BJ (cell line): ENCODE measurements around the gene EIF2S1. TPM values are rescaled to one million over a fixed set of nuclear protein-coding genes. Genes with fewer than 3 reads are reported as not detected.

Experiments
- CTCF ChIA-PET: fragments of 350-600 bp; formaldehyde crosslinking; extraction: SDS; loops from one replicate; lab custom pipeline; 2021; ENCODE audit warnings: antibody characterized with exemption, inconsistent platforms; lab: Yijun Ruan, JAX
- POLR2A ChIA-PET: fragments of 300-600 bp; sonication (Branson Sonifier 250); formaldehyde crosslinking; extraction: SDS; loops from one replicate; lab custom pipeline; 2021; ENCODE audit warnings: antibody characterized with exemption; lab: Charles Lee
- DNase-seq: peaks from one replicate; pipeline ENCODE4 v3.0.0-alpha.2; 2011; ENCODE audit warnings: low read depth
- H3K27me3 ChIP-seq: 2 replicates; pipeline ENCODE4 v1.6.0; 2011; ENCODE audit warnings: low read length; ENCODE audit not compliant: control insufficient read depth, insufficient read depth
- H3K36me3 ChIP-seq: 2 replicates; pipeline ENCODE4 v1.5.1; 2011; ENCODE audit warnings: low read length; ENCODE audit not compliant: control insufficient read depth, insufficient read depth
- H3K4me3 ChIP-seq: 2 replicates; pipeline ENCODE4 v1.5.1; 2011; ENCODE audit warnings: low read depth, mild to moderate bottlenecking, control low read depth, low read length
- CTCF ChIP-seq: IDR thresholded peaks from 2 replicates; pipeline ENCODE4 v1.5.1; 2011; ENCODE audit warnings: low read depth, mild to moderate bottlenecking, control low read depth, inconsistent platforms, low read length, moderate library complexity; ENCODE audit not compliant: insufficient read depth
- polyA plus RNA-seq: library from polyadenylated mRNA; depleted of rRNA; stranded (reverse); fragments of >200 nt; gene quantifications from 2 replicates; pipeline ENCODE4 v1.2.3, GENCODE V29; 2011

Gene EIF2S1
- polyA plus RNA-seq, 1 experiment: 34.4 TPM

GRCh38 chr14:67418401-67419191 is 58.5 kb downstream of the EIF2S1 start:
- Histone ChIP-seq H3K36me3 (no peaks in the 10 kb centered on the region), H3K4me3 (no peak overlapping the region), H3K27me3 (no peaks in the 10 kb centered on the region)
- POLR2A ChIA-PET: no interaction called here
- TF ChIP-seq CTCF: no peak
- CTCF ChIA-PET: interaction anchor here (0.9 to 11.8 kb wide), 4 partner anchors 10 to 152 kb away, joined by 3 to 90 read pairs (median 12); no protein-coding TSS in a partner anchor
- no peak for DNase-seq

GRCh38 chr14:67420102-67420739 is 60.1 kb downstream of the EIF2S1 start:
- TF ChIP-seq CTCF: peak; percentile 52
- ChIA-PET CTCF (interaction anchor here (0.9 to 11.8 kb wide), 5 partner anchors 9 to 151 kb away, joined by 3 to 90 read pairs (median 10); no protein-coding TSS in a partner anchor), POLR2A (no interaction called here)
- DNase-seq: no peak
- Histone ChIP-seq H3K4me3 (no peak overlapping the region), H3K27me3 (no peaks in the 10 kb centered on the region), H3K36me3 (no peaks in the 10 kb centered on the region)

- no peak for TF ChIP-seq CTCF
- no peaks in the 10 kb centered on the region for H3K36me3 ChIP-seq
- ChIA-PET CTCF (interaction anchor here (0.6 to 5.8 kb wide), 2 partner anchors 149 to 170 kb away, joined by 3 to 21 read pairs; no protein-coding TSS in a partner anchor), POLR2A (no interaction called here)
- no peak for DNase-seq
- H3K4me3 ChIP-seq: no peak overlapping the region
- H3K27me3 ChIP-seq: no peaks in the 10 kb centered on the region
Measured at GRCh38 chr14:67421356-67422224, 61.5 kb downstream of the EIF2S1 start.

- no peak for DNase-seq
- Histone ChIP-seq H3K4me3 (no peak overlapping the region), H3K27me3 (no peaks in the 10 kb centered on the region), H3K36me3 (no peaks in the 10 kb centered on the region)
- POLR2A ChIA-PET: no interaction called here
- no peak for TF ChIP-seq CTCF
- CTCF ChIA-PET: interaction anchor here (10.2 kb wide), 1 partner anchor 144 kb away, joined by 280 read pairs; no protein-coding TSS in a partner anchor
Measured at GRCh38 chr14:67423424-67423823, 63.3 kb downstream of the EIF2S1 start.
